ENCODE measurements around the gene ATP11A. TPM values are rescaled to one million over a fixed set of nuclear protein-coding genes. Genes with fewer than 3 reads are reported as not detected.
A peak's percentile ranks its signal among the peaks of the same experiment; 100 is the strongest.

ATP11A gene
- total RNA-seq, 1 experiment from 2014 or later, result 65.3 TPM

GRCh38 chr13:112908342-112908741 lies 218.5 kb downstream of the ATP11A start:
- WGBS (ENCODE audit: extremely low coverage, insufficient read length, low lambda C conversion rate), result no CpG with 5 or more reads among the region's 5 CpGs
- no peak for TF ChIP-seq CTCF (conservative IDR thresholded peaks at IDR 0.05)
- no peak overlapping the region for H3K4me3 Mint-ChIP-seq
- Histone ChIP-seq H3K27me3 (ENCODE audit: insufficient read depth, low read length) (no peaks in the 10 kb centered on the region), H4K8ac (replicated peaks; ENCODE audit: insufficient read length, low read depth, low read length) (no peak overlapping the region), H3K23ac (ENCODE audit: insufficient read length, low read depth, low read length) (no peak overlapping the region), H3K9me3 (ENCODE audit: control insufficient read depth, low read depth, low read length) (no peaks in the 10 kb centered on the region), H4K20me1 (ENCODE audit: control insufficient read depth, insufficient read depth, insufficient read length) (no peaks in the 10 kb centered on the region), H4K91ac (ENCODE audit: insufficient read length, low read depth, low read length) (no peak overlapping the region), H3K4ac (ENCODE audit: low read depth, low read length) (no peak overlapping the region), H3K27ac (ENCODE audit: insufficient read length, low read depth, low read length) (no peak overlapping the region), H2BK120ac (ENCODE audit: low read depth, low read length, poor library complexity, severe bottlenecking) (no peak overlapping the region), H3K9ac (ENCODE audit: extremely low read depth, insufficient read length, low read length) (no peak overlapping the region), H3K56ac (ENCODE audit: insufficient read length, low read depth, low read length) (no peak overlapping the region), H2BK20ac (ENCODE audit: low read depth, low read length, poor library complexity, severe bottlenecking) (no peak overlapping the region), H3K4me1 (ENCODE audit: insufficient read depth, low read length) (peaks cover 3% of the 10 kb centered on the region; the same call in 1 of the 2 replicates), H4K5ac (ENCODE audit: insufficient read length, low read depth, low read length) (no peak overlapping the region), H3K79me2 (ENCODE audit: insufficient read depth, low read length) (no peaks in the 10 kb centered on the region; the same call in 1 of the 2 replicates), H3K23me2 (ENCODE audit: insufficient read length, low read depth, low read length, poor library complexity, severe bottlenecking) (no peaks in the 10 kb centered on the region), H3K14ac (ENCODE audit: insufficient read depth, low read length) (no peak overlapping the region), H2BK12ac (ENCODE audit: insufficient read length, low read depth, low read length) (no peak overlapping the region), H2BK15ac (ENCODE audit: low read depth, low read length) (no peak overlapping the region), H3K18ac (ENCODE audit: insufficient read length, low read depth, low read length) (no peak overlapping the region), H2AK5ac (ENCODE audit: insufficient read length, low read length) (no peak overlapping the region), H3K4me2 (ENCODE audit: insufficient read depth, insufficient read length, low read length) (no peak overlapping the region), H2AFZ (ENCODE audit: low read length) (no peak overlapping the region), H3K79me1 (ENCODE audit: insufficient read depth, low read depth, low read length, poor library complexity, severe bottlenecking) (no peaks in the 10 kb centered on the region), H2BK5ac (ENCODE audit: insufficient read length, low read length) (no peak overlapping the region), H3T11ph (ENCODE audit: low read length) (no peak overlapping the region)
- H3K27me3 Mint-ChIP-seq (ENCODE audit: low read depth), result peaks cover 12% of the 10 kb centered on the region
- H3K27ac Mint-ChIP-seq, result peak overlapping the region in 1 of 3 experiments; percentile 28; a peak in 1 of 7 replicates
- peaks cover 36 to 46% (median 39%) of the 10 kb centered on the region in 3 experiments for H3K36me3 Mint-ChIP-seq (ENCODE audit: insufficient read depth in 1 of 3, low read depth in 3 of 3)
- DNase-seq, result no peak
- H3K9me3 Mint-ChIP-seq, result peaks cover 16 to 19% of the 10 kb centered on the region in 2 experiments
- H3K4me1 Mint-ChIP-seq, result peaks cover 51 to 53% of the 10 kb centered on the region in 2 experiments

Measured in H9 (cell line).